Osteoblast (primary cell): Measurements from ENCODE around the gene SLC38A7. TPM values are rescaled to one million over a fixed set of nuclear protein-coding genes. Genes with fewer than 3 reads are reported as not detected.
"Not testable (repeated sequence)": the region's sequence is repeated elsewhere in the genome, so short reads cannot be mapped to it uniquely, and the experiment has no call there.

Experiments
- DNase-seq: peaks from one replicate; pipeline ENCODE4 v3.0.0; 2011; ENCODE audit warnings: low spot score, mixed read lengths; ENCODE audit not compliant: insufficient read length; ENCODE audit errors: missing footprints
- H2AFZ ChIP-seq: 2 replicates; pipeline ENCODE4 v1.6.0; 2011; ENCODE audit warnings: mild to moderate bottlenecking, low read length
- H3K27ac ChIP-seq: 2 replicates; pipeline ENCODE4 v1.5.1; 2011; ENCODE audit warnings: mild to moderate bottlenecking, low read depth, low read length, moderate library complexity
- H3K27me3 ChIP-seq: 2 replicates; pipeline ENCODE4 v1.6.0; 2012; ENCODE audit warnings: mild to moderate bottlenecking, control low read depth, inconsistent platforms, low read length, moderate library complexity; ENCODE audit not compliant: insufficient read depth
- H3K36me3 ChIP-seq: 2 replicates; pipeline ENCODE4 v1.5.1; 2011; ENCODE audit warnings: mild to moderate bottlenecking, low read length, control low read depth, moderate library complexity; ENCODE audit not compliant: insufficient read depth
- H3K4me1 ChIP-seq: 2 replicates; pipeline ENCODE4 v1.5.1; 2011; ENCODE audit warnings: mild to moderate bottlenecking, low read length, control low read depth, moderate library complexity; ENCODE audit not compliant: insufficient read depth
- H3K4me2 ChIP-seq: 2 replicates; pipeline ENCODE4 v1.6.0; 2011; ENCODE audit warnings: mild to moderate bottlenecking, low read length; ENCODE audit not compliant: insufficient read depth
- H3K4me3 ChIP-seq: fragments of 200-600 bp; sonication (generic); 3 replicates; pipeline ENCODE4 v1.5.1; 2012; ENCODE audit warnings: mild to moderate bottlenecking, low read length, inconsistent platforms; ENCODE audit not compliant: insufficient read depth
- H3K79me2 ChIP-seq: 2 replicates; pipeline ENCODE4 v1.6.0; 2012; ENCODE audit warnings: mild to moderate bottlenecking, low read length, control low read depth, inconsistent platforms; ENCODE audit not compliant: insufficient read depth
- H3K9me3 ChIP-seq: 2 replicates; pipeline ENCODE4 v1.5.1; 2011; ENCODE audit warnings: low read depth, low read length, control low read depth
- H4K20me1 ChIP-seq: 2 replicates; pipeline ENCODE4 v1.6.0; 2012; ENCODE audit warnings: mild to moderate bottlenecking, low read length, control low read depth; ENCODE audit not compliant: insufficient read depth
- CTCF ChIP-seq: IDR thresholded peaks from 2 replicates; pipeline ENCODE4 v1.5.1; 2011; ENCODE audit warnings: mild to moderate bottlenecking, low read depth, low read length, moderate library complexity; ENCODE audit errors: extremely low read depth
- total RNA-seq: library from RNA; depleted of rRNA; stranded (reverse); fragments of >200 nt; gene quantifications from 2 replicates; pipeline ENCODE4 v1.2.3, GENCODE V29; 2012

The SLC38A7 gene
- total RNA-seq, 1 donor = 65.1 TPM

GRCh38 chr16:58670177-58670576 is 14.4 kb downstream of the SLC38A7 start:
- no peak overlapping the region for H2AFZ ChIP-seq
- DNase-seq = peak; percentile 63
- no peak overlapping the region for H3K4me3 ChIP-seq
- no peaks in the 10 kb centered on the region for H3K4me1 ChIP-seq
- TF ChIP-seq CTCF = no peak
- no peaks in the 10 kb centered on the region for H4K20me1 ChIP-seq
- H3K4me2 ChIP-seq = no peak overlapping the region
- peaks cover 40% of the 10 kb centered on the region for H3K36me3 ChIP-seq
- H3K27me3 ChIP-seq = no peaks in the 10 kb centered on the region
- no peaks in the 10 kb centered on the region for H3K9me3 ChIP-seq
- no peak overlapping the region for H3K27ac ChIP-seq
- H3K79me2 ChIP-seq = no peaks in the 10 kb centered on the region

- no peak for DNase-seq
- H3K9me3 ChIP-seq = no peaks in the 10 kb centered on the region
- no peak for TF ChIP-seq CTCF
Measured at GRCh38 chr16:58665200-58665599, 19.4 kb downstream of the SLC38A7 start.

DNA sequence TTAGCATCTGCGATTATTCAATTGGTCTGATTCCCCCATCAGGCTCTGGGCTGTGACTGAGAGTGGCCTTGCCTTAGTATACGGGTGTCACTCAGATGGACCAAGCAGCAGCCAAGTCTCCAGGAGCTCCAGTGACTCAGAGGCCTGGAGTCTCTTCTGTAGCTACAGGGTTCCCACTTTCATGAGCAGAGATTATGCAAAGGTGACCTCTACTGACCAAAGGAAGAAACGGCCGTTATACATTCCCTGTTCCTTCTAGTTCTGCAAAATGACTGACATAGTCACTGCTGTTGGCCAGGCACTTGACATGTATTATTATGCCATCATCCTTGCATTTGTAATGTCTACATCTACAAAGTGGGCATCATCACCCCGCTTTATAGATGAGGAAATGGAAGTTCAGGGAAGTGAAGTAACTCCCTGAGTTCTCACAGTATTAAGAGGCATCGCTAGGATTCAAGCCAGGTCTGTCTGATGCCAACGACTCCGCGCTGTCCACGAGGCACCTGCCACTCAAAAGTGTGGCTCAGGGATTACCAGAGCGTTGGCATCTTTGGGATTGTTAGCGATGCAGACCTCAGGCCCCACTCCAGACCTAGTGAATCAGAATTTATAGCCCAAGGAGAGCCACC is 23.3 kb downstream of the SLC38A7 start:
- peak; percentile 96 for DNase-seq
- no peaks in the 10 kb centered on the region for H4K20me1 ChIP-seq
- H3K4me3 ChIP-seq = no peak overlapping the region
- H3K27me3 ChIP-seq = no peaks in the 10 kb centered on the region
- peaks cover 4% of the 10 kb centered on the region for H3K4me1 ChIP-seq
- no peak overlapping the region for H3K27ac ChIP-seq
- no peak overlapping the region for H3K4me2 ChIP-seq
- no peaks in the 10 kb centered on the region for H3K79me2 ChIP-seq
- peak; percentile 80 for TF ChIP-seq CTCF
- no peaks in the 10 kb centered on the region for H3K36me3 ChIP-seq
- H3K9me3 ChIP-seq = no peaks in the 10 kb centered on the region
- H2AFZ ChIP-seq = no peak overlapping the region

More at GRCh38 chr16:58665200-58665599, 19.4 kb downstream of the SLC38A7 start:
- Histone ChIP-seq H3K27ac (no peak overlapping the region), H3K4me3 (no peak overlapping the region), H4K20me1 (no peaks in the 10 kb centered on the region), H3K4me2 (no peak overlapping the region), H3K27me3 (no peaks in the 10 kb centered on the region), H3K4me1 (peaks cover 4% of the 10 kb centered on the region), H2AFZ (no peak overlapping the region), H3K36me3 (peaks cover 18% of the 10 kb centered on the region), H3K79me2 (no peaks in the 10 kb centered on the region)

DNA sequence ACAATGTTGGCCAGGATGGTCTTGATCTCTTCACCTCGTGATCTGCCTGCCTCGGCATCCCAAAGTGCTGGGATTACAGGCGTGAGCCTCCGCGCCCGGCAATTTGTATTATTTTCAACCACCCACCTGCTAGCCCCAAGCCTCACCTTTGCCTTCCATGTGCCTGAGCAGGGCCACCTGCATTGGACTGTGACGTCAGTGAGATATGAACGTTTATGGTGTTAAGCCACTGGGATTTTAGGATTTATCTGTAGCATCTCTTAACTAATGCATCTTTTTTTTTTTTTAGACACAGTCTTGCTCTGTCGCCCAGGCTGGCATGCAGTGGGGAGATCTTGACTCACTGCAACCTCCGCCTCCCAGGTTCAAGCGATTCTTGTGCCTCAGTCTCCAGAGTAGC is 24.7 kb downstream of the SLC38A7 start:
- not testable (repeated sequence) for H3K36me3 ChIP-seq, H3K4me1 ChIP-seq, H4K20me1 ChIP-seq, DNase-seq, H3K27ac ChIP-seq, H3K9me3 ChIP-seq, H3K27me3 ChIP-seq, H2AFZ ChIP-seq, H3K4me3 ChIP-seq, H3K4me2 ChIP-seq, H3K79me2 ChIP-seq
